BJ (cell line): ENCODE results near the gene CADM3. TPM values are rescaled to one million over a fixed set of nuclear protein-coding genes. Genes with fewer than 3 reads are reported as not detected.

ENCODE experiments used
- CTCF ChIA-PET: fragments of 350-600 bp; formaldehyde crosslinking; extraction: SDS; loops from one replicate; lab custom pipeline; 2021; ENCODE audit warnings: antibody characterized with exemption, inconsistent platforms; lab: Yijun Ruan, JAX
- POLR2A ChIA-PET: fragments of 300-600 bp; sonication (Branson Sonifier 250); formaldehyde crosslinking; extraction: SDS; loops from one replicate; lab custom pipeline; 2021; ENCODE audit warnings: antibody characterized with exemption; lab: Charles Lee
- DNase-seq: peaks from one replicate; pipeline ENCODE4 v3.0.0-alpha.2; 2011; ENCODE audit warnings: low read depth
- H3K27me3 ChIP-seq: 2 replicates; pipeline ENCODE4 v1.6.0; 2011; ENCODE audit warnings: low read length; ENCODE audit not compliant: control insufficient read depth, insufficient read depth
- H3K36me3 ChIP-seq: 2 replicates; pipeline ENCODE4 v1.5.1; 2011; ENCODE audit warnings: low read length; ENCODE audit not compliant: control insufficient read depth, insufficient read depth
- H3K4me3 ChIP-seq: 2 replicates; pipeline ENCODE4 v1.5.1; 2011; ENCODE audit warnings: low read depth, mild to moderate bottlenecking, control low read depth, low read length
- polyA plus RNA-seq: library from polyadenylated mRNA; depleted of rRNA; stranded (reverse); fragments of >200 nt; gene quantifications from 2 replicates; pipeline ENCODE4 v1.2.3, GENCODE V29; 2011
- TF ChIP-seq, protein P1 (sequence below): IDR thresholded peaks from 2 replicates; pipeline ENCODE4 v1.5.1; 2011; ENCODE audit warnings: low read depth, mild to moderate bottlenecking, control low read depth, inconsistent platforms, low read length, moderate library complexity; ENCODE audit not compliant: insufficient read depth

CADM3 gene
- polyA plus RNA-seq, 1 experiment: 0.07 TPM

DNA sequence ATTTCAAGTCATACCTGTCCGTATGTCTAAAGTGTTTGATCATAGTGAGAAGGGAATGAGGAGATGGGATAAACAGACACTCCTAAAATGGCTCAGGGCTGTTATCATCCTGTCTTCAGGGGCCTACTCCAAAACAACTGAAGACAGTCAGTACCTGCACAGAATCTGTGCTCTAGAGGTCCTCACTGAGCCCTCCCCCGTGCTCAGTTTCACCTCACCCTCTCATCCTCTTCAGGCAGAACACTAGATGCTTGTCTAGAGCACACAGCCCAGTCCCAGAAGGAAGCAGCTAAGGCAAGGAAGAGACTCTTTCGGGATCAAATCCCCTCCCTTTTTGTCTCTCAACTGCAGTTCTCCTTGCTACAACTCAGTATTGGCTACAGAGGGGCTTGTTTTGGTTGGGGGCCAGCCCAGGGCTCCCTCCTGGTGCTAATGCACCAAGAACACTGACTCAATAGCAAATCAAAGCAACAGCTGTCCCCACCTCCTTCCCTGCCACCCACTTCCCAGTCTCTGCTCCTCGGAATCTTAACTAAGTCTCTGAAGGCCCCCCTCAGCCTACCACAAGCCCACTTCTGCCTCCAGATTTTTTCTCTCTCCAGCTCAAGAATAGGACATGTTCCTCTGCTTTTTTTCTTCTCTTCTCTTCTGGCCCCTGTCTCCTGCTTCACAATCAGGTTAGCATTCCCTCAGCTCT, 10.1 kb downstream of the CADM3 start:
- DNase-seq: no peak
- no peaks in the 10 kb centered on the region for H3K27me3 ChIP-seq
- CTCF ChIA-PET: interaction anchor here (0.6 to 0.7 kb wide), 2 partner anchors 611 to 711 kb away, joined by 3 read pairs; no protein-coding TSS in a partner anchor
- POLR2A ChIA-PET: no interaction called here
- H3K4me3 ChIP-seq: no peak overlapping the region
- TF ChIP-seq, protein P1, sequence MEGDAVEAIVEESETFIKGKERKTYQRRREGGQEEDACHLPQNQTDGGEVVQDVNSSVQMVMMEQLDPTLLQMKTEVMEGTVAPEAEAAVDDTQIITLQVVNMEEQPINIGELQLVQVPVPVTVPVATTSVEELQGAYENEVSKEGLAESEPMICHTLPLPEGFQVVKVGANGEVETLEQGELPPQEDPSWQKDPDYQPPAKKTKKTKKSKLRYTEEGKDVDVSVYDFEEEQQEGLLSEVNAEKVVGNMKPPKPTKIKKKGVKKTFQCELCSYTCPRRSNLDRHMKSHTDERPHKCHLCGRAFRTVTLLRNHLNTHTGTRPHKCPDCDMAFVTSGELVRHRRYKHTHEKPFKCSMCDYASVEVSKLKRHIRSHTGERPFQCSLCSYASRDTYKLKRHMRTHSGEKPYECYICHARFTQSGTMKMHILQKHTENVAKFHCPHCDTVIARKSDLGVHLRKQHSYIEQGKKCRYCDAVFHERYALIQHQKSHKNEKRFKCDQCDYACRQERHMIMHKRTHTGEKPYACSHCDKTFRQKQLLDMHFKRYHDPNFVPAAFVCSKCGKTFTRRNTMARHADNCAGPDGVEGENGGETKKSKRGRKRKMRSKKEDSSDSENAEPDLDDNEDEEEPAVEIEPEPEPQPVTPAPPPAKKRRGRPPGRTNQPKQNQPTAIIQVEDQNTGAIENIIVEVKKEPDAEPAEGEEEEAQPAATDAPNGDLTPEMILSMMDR: no peak
- H3K36me3 ChIP-seq: no peaks in the 10 kb centered on the region

DNA sequence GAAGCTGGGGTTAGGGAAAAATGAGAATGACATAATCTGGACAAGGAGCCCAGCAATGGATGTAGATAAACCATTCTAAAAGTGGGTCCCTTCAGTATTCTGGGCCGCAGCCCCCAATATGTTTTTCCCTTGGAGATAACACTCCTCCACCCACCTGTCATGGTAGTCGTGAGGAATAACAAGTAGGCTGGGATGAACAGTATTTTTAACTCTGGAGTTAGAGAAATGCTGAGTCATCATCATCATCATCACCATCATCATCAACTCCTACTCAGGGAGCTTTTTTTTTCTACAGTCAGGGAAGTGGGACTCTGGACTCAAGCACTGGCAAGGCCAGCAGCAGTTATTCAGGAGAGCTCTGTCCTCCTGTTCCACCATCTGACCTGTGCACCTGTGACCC, 12.8 kb downstream of the CADM3 start:
- TF ChIP-seq, protein P1: no peak
- Histone ChIP-seq H3K27me3 (no peaks in the 10 kb centered on the region; the same call in 1 of the 2 replicates), H3K36me3 (no peaks in the 10 kb centered on the region), H3K4me3 (no peak overlapping the region)
- ChIA-PET CTCF (interaction anchor here (0.6 to 2.3 kb wide), 4 partner anchors 12 to 29 kb away, joined by 3 to 7 read pairs (median 4); no protein-coding TSS in a partner anchor), POLR2A (no interaction called here)
- DNase-seq: no peak

DNA sequence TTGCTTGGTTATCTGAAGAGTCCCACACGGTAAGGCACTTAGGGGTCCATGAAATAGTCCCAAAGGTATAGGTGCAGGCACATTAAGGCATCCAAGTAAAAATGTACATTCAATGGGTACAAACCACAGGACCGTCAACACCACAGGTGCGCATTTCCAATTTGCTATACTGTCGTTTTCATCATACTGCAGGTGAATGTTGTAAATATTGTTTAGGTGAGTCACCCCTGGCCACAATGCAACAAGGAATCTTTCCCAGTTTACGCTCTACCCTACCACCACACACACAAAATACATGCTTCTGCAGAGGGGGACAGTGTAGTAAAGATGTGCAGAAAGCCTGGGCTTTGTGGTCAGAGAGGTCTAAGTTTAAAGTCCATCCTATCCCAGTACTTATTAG, 13.7 kb downstream of the CADM3 start:
- POLR2A ChIA-PET: no interaction called here
- TF ChIP-seq, protein P1: no peak
- Histone ChIP-seq H3K4me3 (no peak overlapping the region), H3K36me3 (no peaks in the 10 kb centered on the region), H3K27me3 (no peaks in the 10 kb centered on the region; the same call in none of the 2 replicates)
- DNase-seq: no peak
- CTCF ChIA-PET: interaction anchor here (1.6 kb wide), 1 partner anchor 13 kb away, joined by 5 read pairs; no protein-coding TSS in a partner anchor

DNA sequence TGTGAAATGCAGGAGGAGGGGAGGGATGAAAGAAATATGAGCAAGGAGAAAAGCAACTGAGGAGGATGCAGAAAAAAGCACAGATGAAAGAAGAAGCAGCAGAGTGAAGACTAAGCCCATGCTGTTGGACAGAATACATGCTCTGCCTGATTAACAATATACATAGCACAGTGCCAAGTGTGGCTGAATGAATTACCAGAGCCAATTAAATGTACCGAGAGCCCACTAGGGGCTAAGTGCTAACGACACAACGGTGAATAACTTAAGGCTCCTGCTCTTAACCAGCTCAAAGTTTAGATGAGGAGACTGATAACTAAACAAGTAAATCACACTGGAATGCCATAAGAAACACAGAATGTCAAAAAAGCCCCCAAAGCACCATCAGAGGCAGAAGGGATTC, 15.6 kb downstream of the CADM3 start:
- no peak for DNase-seq
- H3K27me3 ChIP-seq: no peaks in the 10 kb centered on the region; the same call in none of the 2 replicates
- H3K36me3 ChIP-seq: no peaks in the 10 kb centered on the region
- ChIA-PET CTCF (no interaction called here), POLR2A (no interaction called here)
- TF ChIP-seq, protein P1: no peak
- H3K4me3 ChIP-seq: no peak overlapping the region

DNA sequence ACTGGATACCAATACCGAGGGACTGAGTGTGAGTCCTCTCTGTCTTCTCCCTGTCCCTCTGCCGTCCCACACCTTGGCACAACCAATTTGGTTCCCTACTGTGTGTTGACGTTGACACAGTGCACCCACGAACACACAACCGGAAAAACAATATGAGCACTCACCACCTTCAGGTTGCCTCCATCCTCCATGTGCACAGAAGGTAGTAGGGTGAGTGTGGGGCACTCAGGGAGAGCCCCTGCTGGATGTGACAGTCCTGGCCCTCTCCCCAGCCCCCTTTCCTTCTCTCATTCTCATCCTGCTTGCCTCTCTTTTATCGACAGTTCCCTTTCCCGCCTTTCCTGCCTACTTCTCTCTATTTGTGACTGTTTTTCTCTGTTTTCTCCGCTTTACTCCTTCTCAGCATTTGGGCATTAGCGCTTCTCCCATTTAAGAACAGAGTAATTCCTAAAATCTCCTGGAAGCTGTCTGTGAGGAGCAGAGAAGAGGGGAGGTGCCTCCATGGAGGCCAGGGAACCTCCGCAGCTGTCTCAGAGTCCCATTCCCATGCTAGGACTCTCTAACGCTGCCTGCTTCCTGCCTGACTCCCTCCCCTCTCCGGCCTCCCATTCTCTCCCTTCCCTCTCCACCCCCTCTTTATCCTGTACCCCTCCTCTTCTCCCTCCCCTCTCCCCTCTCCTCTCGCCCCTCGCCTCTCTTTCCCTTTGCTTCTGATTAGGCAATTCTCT, 16.4 kb downstream of the CADM3 start:
- POLR2A ChIA-PET: no interaction called here
- Histone ChIP-seq H3K36me3 (no peaks in the 10 kb centered on the region), H3K4me3 (no peak overlapping the region), H3K27me3 (no peaks in the 10 kb centered on the region; the same call in none of the 2 replicates)
- TF ChIP-seq, protein P1: no peak
- DNase-seq: no peak
- CTCF ChIA-PET: interaction anchor here (1.1 to 2.0 kb wide), 2 partner anchors 11 to 26 kb away, joined by 3 to 8 read pairs; no protein-coding TSS in a partner anchor
